H1 (cell line): Measurements from ENCODE around the gene ACTG1. TPM values are rescaled to one million over a fixed set of nuclear protein-coding genes. Genes with fewer than 3 reads are reported as not detected.

Experiments
- BACH1 ChIP-seq: IDR thresholded peaks from 2 replicates; pipeline ENCODE4 v1.6.1; 2012; ENCODE audit warnings: low read length, improper control_type of control experiment
- CHD1 ChIP-seq: IDR thresholded peaks from 2 replicates; pipeline ENCODE4 v1.6.1; 2012; ENCODE audit warnings: low read depth, low read length, improper control_type of control experiment
- CHD2 ChIP-seq: IDR thresholded peaks from 2 replicates; pipeline ENCODE4 v1.6.1; 2012; ENCODE audit warnings: low read length, improper control_type of control experiment
- CHD7 ChIP-seq: fragments of 300-600 bp; sonication (generic); IDR thresholded peaks from 2 replicates; pipeline ENCODE4 v1.7.1; 2012; ENCODE audit warnings: low read length, moderate library complexity, mild to moderate bottlenecking, inconsistent platforms; ENCODE audit not compliant: insufficient replicate concordance
- EZH2 ChIP-seq: fragments of 200-600 bp; sonication (generic); IDR thresholded peaks from 2 replicates; pipeline ENCODE4 v1.7.1; 2012; ENCODE audit warnings: low read depth, mild to moderate bottlenecking, moderate library complexity, low read length, inconsistent platforms; ENCODE audit not compliant: severe bottlenecking
- JUN ChIP-seq: IDR thresholded peaks from 2 replicates; pipeline ENCODE4 v1.6.1; 2011; ENCODE audit warnings: low read depth, mild to moderate bottlenecking, improper control_type of control experiment, low read length
- JUND ChIP-seq: IDR thresholded peaks from 2 replicates; pipeline ENCODE4 v1.6.1; 2011; ENCODE audit warnings: mild to moderate bottlenecking, improper control_type of control experiment, low read length
- NANOG ChIP-seq: IDR thresholded peaks from 2 replicates; pipeline ENCODE4 v1.6.1; 2011; ENCODE audit warnings: low read length, low read depth, mild to moderate bottlenecking, inconsistent platforms; ENCODE audit not compliant: insufficient read depth, poor library complexity, severe bottlenecking
- POLR2A ChIP-seq, 2 experiments: IDR thresholded peaks; 1 replicate in 1 of 2; 2 replicates in 1 of 2; pipeline ENCODE4 v1.6.1; 2011; ENCODE audit warnings: low read depth in 2 of 2, low read length in 2 of 2, mild to moderate bottlenecking in 2 of 2; ENCODE audit errors: control extremely low read depth in 1 of 2
- RBBP5 ChIP-seq: IDR thresholded peaks from 2 replicates; pipeline ENCODE4 v1.7.1; 2012; ENCODE audit warnings: low read depth, mild to moderate bottlenecking, inconsistent platforms, low read length, moderate library complexity, borderline replicate concordance
- TAF7 ChIP-seq: optimal IDR thresholded peaks from 2 replicates; pipeline ENCODE3; 2011; ENCODE audit warnings: low read depth, mild to moderate bottlenecking, inconsistent platforms, low read length, moderate library complexity, borderline replicate concordance
- polyA plus RNA-seq, 7 experiments: library from polyadenylated mRNA; depleted of rRNA in 3 of 7; stranded (reverse) in 5 of 7; unstranded in 2 of 7; fragments of >200 nt in 5 of 7; fragments of 200-250 nt in 2 of 7; gene quantifications; 1 replicate in 5 of 7; 2 replicates in 1 of 7; 4 replicates in 1 of 7; pipeline versions ENCODE4 v1.2.1 to v1.2.3, GENCODE V29; 2011 to 2013; ENCODE audit warnings: missing spikeins in 2 of 7, mixed read lengths in 2 of 7
- total RNA-seq: library from RNA; stranded (reverse); fragmentation: NEBNext Ultra II Directional; extraction: Animal tissue kit (Norgen Biotek cat#: 25700); gene quantifications from 2 replicates; pipeline ENCODE4 v1.2.1, GENCODE V29; 2021

ACTG1 gene
- total and polyA plus RNA-seq, 2 of the 8 experiments (the other 6 are each of a cell fraction or from before 2014, with no cell fraction given), result 3,535 to 5,010 TPM

- TF ChIP-seq EZH2 (no peak), CHD1 (no peak), CHD2 (no peak), JUN (no peak), TAF7 (peak; percentile 63), RBBP5 (no peak), BACH1 (peak; percentile 81), CHD7 (no peak), JUND (peak; percentile 47), POLR2A (IDR thresholded peaks at IDR 0.05; ENCODE audit: control extremely low read depth in 1 of 2, low read depth in 2 of 2, low read length in 2 of 2) (no peak), NANOG (peak; percentile 5)
Measured at GRCh38 chr17:81484195-81484979, 28.2 kb downstream of the ACTG1 start (continued).
